ENCODE measurements around the gene ABCC8. TPM values are rescaled to one million over a fixed set of nuclear protein-coding genes. Genes with fewer than 3 reads are reported as not detected.

The ABCC8 gene
- total and polyA plus RNA-seq, 2 experiments from 2014 or later: 2.2 TPM; not detected in 1

GRCh38 chr11:17510507-17511206 is 34.0 kb upstream of the ABCC8 start:
- WGBS (ENCODE audit: low lambda C conversion rate, missing lambda C conversion rate): 79% methylated on average over 4 of the region's 4 CpGs
- no peaks in the 10 kb centered on the region for H3K36me3 ChIP-seq (replicated peaks; ENCODE audit: insufficient read depth, low read depth)

DNA sequence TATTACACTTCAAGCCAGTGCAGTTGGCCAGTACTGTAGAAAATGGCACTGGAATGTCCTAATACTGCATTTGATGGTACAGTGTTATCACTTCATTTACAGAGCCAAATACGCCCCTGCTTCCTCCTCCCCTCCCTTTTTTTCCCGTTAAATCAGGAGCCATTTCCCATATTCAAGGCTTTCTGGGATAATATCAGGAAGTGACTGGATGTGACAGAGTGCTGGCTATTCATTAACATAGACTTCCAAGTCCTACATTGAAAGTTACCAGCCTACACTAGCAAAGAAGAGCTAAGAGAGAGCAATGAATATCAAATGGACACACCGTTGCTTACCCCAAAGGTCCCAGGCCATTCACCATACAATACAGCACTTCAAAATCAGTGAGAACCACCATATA is 32.1 kb upstream of the ABCC8 start:
- 60% methylated on average over 3 of the region's 3 CpGs for WGBS (ENCODE audit: low lambda C conversion rate, missing lambda C conversion rate)
- no peaks in the 10 kb centered on the region for H3K4me1 ChIP-seq (ENCODE audit: insufficient read depth)
- H3K27ac ChIP-seq: no peak overlapping the region
- H3K4me2 ChIP-seq: no peak overlapping the region
- no peaks in the 10 kb centered on the region for H4K20me1 ChIP-seq (ENCODE audit: insufficient read depth, poor library complexity, severe bottlenecking)
- H3K79me2 ChIP-seq: no peaks in the 10 kb centered on the region
- no peaks in the 10 kb centered on the region for H3K9me3 ChIP-seq (ENCODE audit: low read depth)
- H3K36me3 ChIP-seq (replicated peaks; ENCODE audit: insufficient read depth, low read depth): no peaks in the 10 kb centered on the region
- no peak overlapping the region for H3K4me3 ChIP-seq
- no peaks in the 10 kb centered on the region for H3K9me2 ChIP-seq (replicated peaks; ENCODE audit: insufficient read depth)
- no peak for DNase-seq (ENCODE audit: low spot score)
- TF ChIP-seq, protein P1, sequence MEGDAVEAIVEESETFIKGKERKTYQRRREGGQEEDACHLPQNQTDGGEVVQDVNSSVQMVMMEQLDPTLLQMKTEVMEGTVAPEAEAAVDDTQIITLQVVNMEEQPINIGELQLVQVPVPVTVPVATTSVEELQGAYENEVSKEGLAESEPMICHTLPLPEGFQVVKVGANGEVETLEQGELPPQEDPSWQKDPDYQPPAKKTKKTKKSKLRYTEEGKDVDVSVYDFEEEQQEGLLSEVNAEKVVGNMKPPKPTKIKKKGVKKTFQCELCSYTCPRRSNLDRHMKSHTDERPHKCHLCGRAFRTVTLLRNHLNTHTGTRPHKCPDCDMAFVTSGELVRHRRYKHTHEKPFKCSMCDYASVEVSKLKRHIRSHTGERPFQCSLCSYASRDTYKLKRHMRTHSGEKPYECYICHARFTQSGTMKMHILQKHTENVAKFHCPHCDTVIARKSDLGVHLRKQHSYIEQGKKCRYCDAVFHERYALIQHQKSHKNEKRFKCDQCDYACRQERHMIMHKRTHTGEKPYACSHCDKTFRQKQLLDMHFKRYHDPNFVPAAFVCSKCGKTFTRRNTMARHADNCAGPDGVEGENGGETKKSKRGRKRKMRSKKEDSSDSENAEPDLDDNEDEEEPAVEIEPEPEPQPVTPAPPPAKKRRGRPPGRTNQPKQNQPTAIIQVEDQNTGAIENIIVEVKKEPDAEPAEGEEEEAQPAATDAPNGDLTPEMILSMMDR (IDR thresholded peaks at IDR 0.05; ENCODE audit: poor library complexity): no peak
- no peak for TF ChIP-seq EZH2phosphoT487 (IDR thresholded peaks at IDR 0.05; ENCODE audit: low read depth, severe bottlenecking, unreplicated experiment)
- no peak overlapping the region for H2AFZ ChIP-seq
- no peaks in the 10 kb centered on the region for H3K27me3 ChIP-seq

More at GRCh38 chr11:17510507-17511206, 34.0 kb upstream of the ABCC8 start:
- no peak overlapping the region for H3K4me2 ChIP-seq
- TF ChIP-seq EZH2 (IDR thresholded peaks at IDR 0.05; ENCODE audit: borderline replicate concordance) (no peak), EZH2phosphoT487 (IDR thresholded peaks at IDR 0.05; ENCODE audit: low read depth, severe bottlenecking, unreplicated experiment) (no peak)
- TF ChIP-seq, protein P1 (IDR thresholded peaks at IDR 0.05; ENCODE audit: poor library complexity): no peak
- no peaks in the 10 kb centered on the region for H4K20me1 ChIP-seq (ENCODE audit: insufficient read depth, poor library complexity, severe bottlenecking)
- H2AFZ ChIP-seq: no peak overlapping the region
- no peak for DNase-seq (ENCODE audit: low spot score)
- H3K4me3 ChIP-seq: no peak overlapping the region
- no peaks in the 10 kb centered on the region for H3K4me1 ChIP-seq (ENCODE audit: insufficient read depth)
- H3K9me3 ChIP-seq (ENCODE audit: low read depth): no peaks in the 10 kb centered on the region
- no peaks in the 10 kb centered on the region for H3K79me2 ChIP-seq
- H3K27ac ChIP-seq: no peak overlapping the region
- no peaks in the 10 kb centered on the region for H3K9me2 ChIP-seq (replicated peaks; ENCODE audit: insufficient read depth)
- no peaks in the 10 kb centered on the region for H3K27me3 ChIP-seq

DNA sequence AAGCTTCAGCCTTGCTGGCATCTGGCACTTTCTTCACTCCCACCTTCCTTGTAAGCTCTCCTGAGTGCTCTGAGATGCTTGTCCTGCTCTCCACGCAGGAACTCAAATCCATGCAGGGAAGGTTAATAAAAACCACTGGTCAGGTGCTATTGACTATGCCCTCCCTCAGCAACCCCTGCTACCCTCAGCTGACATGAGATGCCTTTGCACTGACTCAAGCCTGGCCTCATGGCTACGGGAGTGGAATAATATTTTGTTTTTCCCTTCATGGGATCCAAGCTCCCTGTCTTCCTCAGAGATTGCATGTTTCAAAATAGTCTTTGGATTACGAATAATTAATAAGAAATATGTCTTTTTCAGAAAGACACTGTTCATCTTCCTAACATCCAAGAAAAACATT is 31.7 kb upstream of the ABCC8 start:
- no peak overlapping the region for H3K4me3 ChIP-seq
- no peaks in the 10 kb centered on the region for H3K9me2 ChIP-seq (replicated peaks; ENCODE audit: insufficient read depth)
- TF ChIP-seq EZH2phosphoT487 (IDR thresholded peaks at IDR 0.05; ENCODE audit: low read depth, severe bottlenecking, unreplicated experiment): no peak
- no peak for TF ChIP-seq EZH2 (IDR thresholded peaks at IDR 0.05; ENCODE audit: borderline replicate concordance)
- TF ChIP-seq, protein P1 (IDR thresholded peaks at IDR 0.05; ENCODE audit: poor library complexity): no peak
- H4K20me1 ChIP-seq (ENCODE audit: insufficient read depth, poor library complexity, severe bottlenecking): no peaks in the 10 kb centered on the region
- no peaks in the 10 kb centered on the region for H3K4me1 ChIP-seq (ENCODE audit: insufficient read depth)
- H3K27me3 ChIP-seq: no peaks in the 10 kb centered on the region
- no peak overlapping the region for H3K4me2 ChIP-seq
- DNase-seq (ENCODE audit: low spot score): no peak
- no peaks in the 10 kb centered on the region for H3K79me2 ChIP-seq
- H2AFZ ChIP-seq: no peak overlapping the region
- no peak overlapping the region for H3K27ac ChIP-seq
- no peaks in the 10 kb centered on the region for H3K36me3 ChIP-seq (replicated peaks; ENCODE audit: insufficient read depth, low read depth)
- WGBS (ENCODE audit: low lambda C conversion rate, missing lambda C conversion rate): 78% methylated on average over 3 of the region's 3 CpGs
- H3K9me3 ChIP-seq (ENCODE audit: low read depth): no peaks in the 10 kb centered on the region

All from hepatocyte (in vitro differentiated cells).